HEK293 (cell line): ENCODE data around the gene OCRL.

Experiments used
- CTCF ChIA-PET: fragments of 350-600 bp; formaldehyde crosslinking; extraction: SDS; loops from one replicate; lab custom pipeline; 2021; ENCODE audit warnings: antibody characterized with exemption; lab: Yijun Ruan, JAX
- POLR2A ChIA-PET: fragments of 300-600 bp; formaldehyde crosslinking; extraction: SDS; loops from one replicate; lab custom pipeline; 2020; ENCODE audit warnings: antibody characterized with exemption, inconsistent platforms; lab: Yijun Ruan, JAX
- H3K27ac ChIP-seq: fragments of 200-500 bp; sonication (Bioruptor generic); 2 replicates; pipeline ENCODE4 v1.5.1; 2014; ENCODE audit warnings: low read depth, low read length, control low read depth, inconsistent platforms; ENCODE audit errors: extremely low read depth
- H3K36me3 ChIP-seq, 2 experiments: fragments of 200-500 bp in 1 of 2; sonication (Bioruptor generic) in 1 of 2; 1 replicate in 1 of 2; 2 replicates in 1 of 2; pipeline ENCODE4 v1.5.1; 2014 to 2017; ENCODE audit warnings: inconsistent platforms in 2 of 2, low read length in 2 of 2; ENCODE audit not compliant: control insufficient read depth in 2 of 2, insufficient read depth in 1 of 2
- H3K4me1 ChIP-seq: fragments of 200-500 bp; sonication (Bioruptor generic); 2 replicates; pipeline ENCODE4 v1.5.1; 2014; ENCODE audit warnings: mild to moderate bottlenecking, low read length, inconsistent platforms; ENCODE audit not compliant: control insufficient read depth, insufficient read depth
- H3K4me3 ChIP-seq: 2 replicates; pipeline ENCODE4 v1.5.1; 2011; ENCODE audit warnings: low read depth, mild to moderate bottlenecking, control low read depth, low read length, moderate library complexity
- H3K9me3 ChIP-seq: fragments of 200-500 bp; sonication (Bioruptor generic); 2 replicates; pipeline ENCODE4 v1.5.1; 2014; ENCODE audit warnings: low read depth, low read length, inconsistent platforms; ENCODE audit not compliant: control insufficient read depth, insufficient read depth
- GLIS1 ChIP-seq: fragments of 450-650 bp; formaldehyde crosslinking; IDR thresholded peaks from 2 replicates; pipeline ENCODE4 v1.5.1; 2016; ENCODE audit warnings: missing biosample characterization, missing genetic modification characterization
- HOXC10 ChIP-seq: sonication (generic); formaldehyde crosslinking; IDR thresholded peaks from 2 replicates; pipeline ENCODE4 v1.8.1; 2023; ENCODE audit warnings: mild to moderate bottlenecking, missing genetic modification reagents
- KLF16 ChIP-seq: fragments of 450-650 bp; formaldehyde crosslinking; IDR thresholded peaks from 2 replicates; pipeline ENCODE4 v1.5.1; 2017; ENCODE audit warnings: missing biosample characterization, missing genetic modification characterization
- KLF9 ChIP-seq: fragments of 450-650 bp; formaldehyde crosslinking; IDR thresholded peaks from 2 replicates; pipeline ENCODE4 v1.5.1; 2016; ENCODE audit warnings: missing biosample characterization, missing genetic modification characterization, low read depth
- SALL2 ChIP-seq: fragments of 450-650 bp; formaldehyde crosslinking; IDR thresholded peaks from 2 replicates; pipeline ENCODE4 v1.5.0; 2017; ENCODE audit warnings: missing biosample characterization, mild to moderate bottlenecking, missing genetic modification characterization, borderline replicate concordance
- ZBTB17 ChIP-seq: fragments of 450-650 bp; formaldehyde crosslinking; IDR thresholded peaks from 2 replicates; pipeline ENCODE4 v1.5.1; 2016; ENCODE audit warnings: missing biosample characterization, missing genetic modification characterization
- ZNF112 ChIP-seq: fragments of 450-650 bp; formaldehyde crosslinking; IDR thresholded peaks from 2 replicates; pipeline ENCODE4 v1.5.0; 2017; ENCODE audit warnings: missing biosample characterization, missing genetic modification characterization
- ZNF114 ChIP-seq: fragments of 450-650 bp; formaldehyde crosslinking; IDR thresholded peaks from 2 replicates; pipeline ENCODE4 v1.5.0; 2017; ENCODE audit warnings: missing biosample characterization, missing genetic modification characterization
- ZNF133 ChIP-seq: fragments of 450-650 bp; formaldehyde crosslinking; IDR thresholded peaks from 2 replicates; pipeline ENCODE4 v1.5.1; 2016; ENCODE audit warnings: missing biosample characterization, missing genetic modification characterization
- ZNF157 ChIP-seq: fragments of 450-650 bp; formaldehyde crosslinking; IDR thresholded peaks from 2 replicates; pipeline ENCODE4 v1.5.1; 2016; ENCODE audit warnings: missing biosample characterization, missing genetic modification characterization
- ZNF24 ChIP-seq: fragments of 450-650 bp; formaldehyde crosslinking; IDR thresholded peaks from 2 replicates; pipeline ENCODE4 v1.5.1; 2016; ENCODE audit warnings: missing biosample characterization, missing genetic modification characterization
- ZNF324 ChIP-seq: fragments of 450-650 bp; formaldehyde crosslinking; IDR thresholded peaks from 2 replicates; pipeline ENCODE4 v1.5.1; 2016; ENCODE audit warnings: missing biosample characterization, missing genetic modification characterization
- ZNF350 ChIP-seq: fragments of 450-650 bp; formaldehyde crosslinking; IDR thresholded peaks from 2 replicates; pipeline ENCODE4 v1.5.0; 2017; ENCODE audit warnings: missing biosample characterization, mild to moderate bottlenecking, missing genetic modification characterization
- ZNF366 ChIP-seq: fragments of 450-650 bp; formaldehyde crosslinking; conservative IDR thresholded peaks from 2 replicates; pipeline ENCODE4 v1.5.1; 2016; ENCODE audit warnings: missing biosample characterization, missing genetic modification characterization
- ZNF391 ChIP-seq: fragments of 450-650 bp; formaldehyde crosslinking; IDR thresholded peaks from 2 replicates; pipeline ENCODE4 v1.5.1; 2016; ENCODE audit warnings: low read depth, missing biosample characterization, missing genetic modification characterization, borderline replicate concordance
- ZNF561 ChIP-seq: fragments of 450-650 bp; IDR thresholded peaks from 2 replicates; pipeline ENCODE4 v1.5.1; 2018; ENCODE audit warnings: missing biosample characterization, missing genetic modification characterization, borderline replicate concordance
- ZNF629 ChIP-seq: fragments of 450-650 bp; formaldehyde crosslinking; IDR thresholded peaks from 2 replicates; pipeline ENCODE4 v1.5.1; 2017; ENCODE audit warnings: missing biosample characterization, missing genetic modification characterization
- ZNF792 ChIP-seq: fragments of 450-650 bp; formaldehyde crosslinking; IDR thresholded peaks from 2 replicates; pipeline ENCODE4 v1.5.1; 2016; ENCODE audit warnings: missing biosample characterization, missing genetic modification characterization
- TF ChIP-seq, protein P1 (sequence below): fragments of 450-650 bp; formaldehyde crosslinking; IDR thresholded peaks from 2 replicates; pipeline ENCODE4 v1.5.1; 2017; ENCODE audit warnings: missing biosample characterization, missing genetic modification characterization
- TF ChIP-seq, protein P2 (sequence below): fragments of 450-650 bp; formaldehyde crosslinking; IDR thresholded peaks from 2 replicates; pipeline ENCODE4 v1.5.1; 2016; ENCODE audit warnings: missing biosample characterization, missing genetic modification characterization, borderline replicate concordance
- TF ChIP-seq, protein P3 (sequence below): fragments of 450-650 bp; formaldehyde crosslinking; IDR thresholded peaks from 2 replicates; pipeline ENCODE4 v1.5.1; 2016; ENCODE audit warnings: missing biosample characterization, missing genetic modification characterization, low read depth
- TF ChIP-seq, protein P4 (sequence below): fragments of 450-650 bp; formaldehyde crosslinking; IDR thresholded peaks from 2 replicates; pipeline ENCODE4 v1.5.1; 2017; ENCODE audit warnings: missing biosample characterization, mild to moderate bottlenecking, missing genetic modification characterization, moderate library complexity

The OCRL gene

DNA sequence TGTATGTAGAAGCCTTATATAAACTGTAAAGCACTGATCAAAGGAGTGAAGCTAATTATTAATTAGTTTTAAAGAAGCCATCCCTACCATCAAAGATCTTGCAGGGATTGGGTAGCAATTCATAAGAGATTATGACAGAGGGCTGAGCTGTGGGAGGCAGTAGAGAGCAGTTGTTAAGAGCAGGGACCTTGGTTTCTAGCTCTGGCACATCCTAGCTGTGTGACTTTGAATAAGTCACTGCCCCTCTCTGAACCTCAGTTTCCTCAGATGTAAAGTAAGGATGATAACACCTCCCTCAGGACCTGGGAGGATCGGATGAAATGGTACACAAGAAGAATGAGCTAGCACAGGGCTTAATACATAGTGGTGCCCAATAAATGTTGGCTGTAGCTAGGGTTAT lies 69.3 kb downstream of the OCRL start:
- no peak overlapping the region for H3K4me3 ChIP-seq
- H3K36me3 ChIP-seq = no peaks in the 10 kb centered on the region
- no peak for TF ChIP-seq ZNF366 (tag by site-specific recombination)
- no peak for TF ChIP-seq ZNF561 (tag by site-specific recombination)
- TF ChIP-seq, protein P1, sequence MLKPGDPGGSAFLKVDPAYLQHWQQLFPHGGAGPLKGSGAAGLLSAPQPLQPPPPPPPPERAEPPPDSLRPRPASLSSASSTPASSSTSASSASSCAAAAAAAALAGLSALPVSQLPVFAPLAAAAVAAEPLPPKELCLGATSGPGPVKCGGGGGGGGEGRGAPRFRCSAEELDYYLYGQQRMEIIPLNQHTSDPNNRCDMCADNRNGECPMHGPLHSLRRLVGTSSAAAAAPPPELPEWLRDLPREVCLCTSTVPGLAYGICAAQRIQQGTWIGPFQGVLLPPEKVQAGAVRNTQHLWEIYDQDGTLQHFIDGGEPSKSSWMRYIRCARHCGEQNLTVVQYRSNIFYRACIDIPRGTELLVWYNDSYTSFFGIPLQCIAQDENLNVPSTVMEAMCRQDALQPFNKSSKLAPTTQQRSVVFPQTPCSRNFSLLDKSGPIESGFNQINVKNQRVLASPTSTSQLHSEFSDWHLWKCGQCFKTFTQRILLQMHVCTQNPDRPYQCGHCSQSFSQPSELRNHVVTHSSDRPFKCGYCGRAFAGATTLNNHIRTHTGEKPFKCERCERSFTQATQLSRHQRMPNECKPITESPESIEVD (tag by site-specific recombination) = no peak
- TF ChIP-seq, protein P2, sequence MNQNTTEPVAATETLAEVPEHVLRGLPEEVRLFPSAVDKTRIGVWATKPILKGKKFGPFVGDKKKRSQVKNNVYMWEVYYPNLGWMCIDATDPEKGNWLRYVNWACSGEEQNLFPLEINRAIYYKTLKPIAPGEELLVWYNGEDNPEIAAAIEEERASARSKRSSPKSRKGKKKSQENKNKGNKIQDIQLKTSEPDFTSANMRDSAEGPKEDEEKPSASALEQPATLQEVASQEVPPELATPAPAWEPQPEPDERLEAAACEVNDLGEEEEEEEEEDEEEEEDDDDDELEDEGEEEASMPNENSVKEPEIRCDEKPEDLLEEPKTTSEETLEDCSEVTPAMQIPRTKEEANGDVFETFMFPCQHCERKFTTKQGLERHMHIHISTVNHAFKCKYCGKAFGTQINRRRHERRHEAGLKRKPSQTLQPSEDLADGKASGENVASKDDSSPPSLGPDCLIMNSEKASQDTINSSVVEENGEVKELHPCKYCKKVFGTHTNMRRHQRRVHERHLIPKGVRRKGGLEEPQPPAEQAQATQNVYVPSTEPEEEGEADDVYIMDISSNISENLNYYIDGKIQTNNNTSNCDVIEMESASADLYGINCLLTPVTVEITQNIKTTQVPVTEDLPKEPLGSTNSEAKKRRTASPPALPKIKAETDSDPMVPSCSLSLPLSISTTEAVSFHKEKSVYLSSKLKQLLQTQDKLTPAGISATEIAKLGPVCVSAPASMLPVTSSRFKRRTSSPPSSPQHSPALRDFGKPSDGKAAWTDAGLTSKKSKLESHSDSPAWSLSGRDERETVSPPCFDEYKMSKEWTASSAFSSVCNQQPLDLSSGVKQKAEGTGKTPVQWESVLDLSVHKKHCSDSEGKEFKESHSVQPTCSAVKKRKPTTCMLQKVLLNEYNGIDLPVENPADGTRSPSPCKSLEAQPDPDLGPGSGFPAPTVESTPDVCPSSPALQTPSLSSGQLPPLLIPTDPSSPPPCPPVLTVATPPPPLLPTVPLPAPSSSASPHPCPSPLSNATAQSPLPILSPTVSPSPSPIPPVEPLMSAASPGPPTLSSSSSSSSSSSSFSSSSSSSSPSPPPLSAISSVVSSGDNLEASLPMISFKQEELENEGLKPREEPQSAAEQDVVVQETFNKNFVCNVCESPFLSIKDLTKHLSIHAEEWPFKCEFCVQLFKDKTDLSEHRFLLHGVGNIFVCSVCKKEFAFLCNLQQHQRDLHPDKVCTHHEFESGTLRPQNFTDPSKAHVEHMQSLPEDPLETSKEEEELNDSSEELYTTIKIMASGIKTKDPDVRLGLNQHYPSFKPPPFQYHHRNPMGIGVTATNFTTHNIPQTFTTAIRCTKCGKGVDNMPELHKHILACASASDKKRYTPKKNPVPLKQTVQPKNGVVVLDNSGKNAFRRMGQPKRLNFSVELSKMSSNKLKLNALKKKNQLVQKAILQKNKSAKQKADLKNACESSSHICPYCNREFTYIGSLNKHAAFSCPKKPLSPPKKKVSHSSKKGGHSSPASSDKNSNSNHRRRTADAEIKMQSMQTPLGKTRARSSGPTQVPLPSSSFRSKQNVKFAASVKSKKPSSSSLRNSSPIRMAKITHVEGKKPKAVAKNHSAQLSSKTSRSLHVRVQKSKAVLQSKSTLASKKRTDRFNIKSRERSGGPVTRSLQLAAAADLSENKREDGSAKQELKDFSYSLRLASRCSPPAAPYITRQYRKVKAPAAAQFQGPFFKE (tag by site-specific recombination) = no peak
- no peaks in the 10 kb centered on the region for H3K4me1 ChIP-seq
- CTCF ChIA-PET = interaction anchor here (0.5 to 4.1 kb wide), 22 partner anchors 8 to 1420 kb away, joined by 3 to 59 read pairs (median 4); partner anchors contain the start of gene XPNPEP2
- POLR2A ChIA-PET = no interaction called here
- H3K9me3 ChIP-seq = no peaks in the 10 kb centered on the region
- no peak overlapping the region for H3K27ac ChIP-seq

DNA sequence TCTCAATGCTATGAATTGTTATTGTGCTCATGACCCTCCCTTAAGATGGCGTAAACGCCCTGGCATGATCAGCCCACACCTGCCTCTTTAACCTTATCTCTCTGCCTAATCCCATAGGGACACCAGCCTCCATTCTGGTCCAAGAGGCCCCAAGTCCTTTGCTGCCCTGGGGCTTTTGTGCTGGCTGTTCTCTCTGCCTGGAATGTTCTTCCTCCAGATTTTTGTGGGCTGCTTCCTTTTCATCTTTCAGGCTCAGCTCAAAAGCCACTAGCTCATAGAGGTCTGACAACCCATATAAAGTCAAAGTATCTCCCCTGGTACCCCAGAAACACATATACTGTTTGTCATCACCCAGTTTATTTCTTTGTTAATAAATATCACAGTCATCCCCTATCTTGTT lies 72.3 kb downstream of the OCRL start:
- TF ChIP-seq, protein P3, sequence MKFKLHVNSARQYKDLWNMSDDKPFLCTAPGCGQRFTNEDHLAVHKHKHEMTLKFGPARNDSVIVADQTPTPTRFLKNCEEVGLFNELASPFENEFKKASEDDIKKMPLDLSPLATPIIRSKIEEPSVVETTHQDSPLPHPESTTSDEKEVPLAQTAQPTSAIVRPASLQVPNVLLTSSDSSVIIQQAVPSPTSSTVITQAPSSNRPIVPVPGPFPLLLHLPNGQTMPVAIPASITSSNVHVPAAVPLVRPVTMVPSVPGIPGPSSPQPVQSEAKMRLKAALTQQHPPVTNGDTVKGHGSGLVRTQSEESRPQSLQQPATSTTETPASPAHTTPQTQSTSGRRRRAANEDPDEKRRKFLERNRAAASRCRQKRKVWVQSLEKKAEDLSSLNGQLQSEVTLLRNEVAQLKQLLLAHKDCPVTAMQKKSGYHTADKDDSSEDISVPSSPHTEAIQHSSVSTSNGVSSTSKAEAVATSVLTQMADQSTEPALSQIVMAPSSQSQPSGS = no peak
- no peak for TF ChIP-seq ZNF391 (tag by site-specific recombination)
- TF ChIP-seq, all 188 proteins: peak for 0
- Histone ChIP-seq H3K27ac (no peak overlapping the region), H3K4me1 (no peaks in the 10 kb centered on the region), H3K9me3 (no peaks in the 10 kb centered on the region), H3K4me3 (no peak overlapping the region), H3K36me3 (no peaks in the 10 kb centered on the region)
- ChIA-PET CTCF (interaction anchor here (1.0 to 1.4 kb wide), 3 partner anchors 26 to 141 kb away, joined by 3 to 9 read pairs (median 3); no protein-coding TSS in a partner anchor), POLR2A (no interaction called here)

DNA sequence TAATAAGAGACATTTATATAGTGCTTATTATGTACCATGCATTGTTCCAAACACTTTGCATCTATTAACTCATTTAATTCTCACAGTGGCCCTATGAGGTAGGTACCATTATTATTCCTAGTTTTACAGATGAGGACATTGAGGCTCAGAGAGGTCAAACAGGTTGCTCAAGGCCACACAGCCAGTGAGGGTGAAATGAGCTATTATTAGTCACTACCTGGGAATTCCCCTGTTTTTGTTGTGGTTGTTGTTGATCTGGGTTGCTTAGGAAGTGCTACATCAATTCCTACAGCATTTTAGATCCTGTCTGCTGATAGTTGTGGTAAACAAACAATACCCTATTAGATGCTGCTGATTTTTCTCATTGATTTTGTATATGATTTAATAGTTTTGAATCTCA lies 73.5 kb downstream of the OCRL start:
- Histone ChIP-seq H3K27ac (no peak overlapping the region), H3K4me3 (no peak overlapping the region), H3K4me1 (no peaks in the 10 kb centered on the region), H3K36me3 (no peaks in the 10 kb centered on the region), H3K9me3 (no peaks in the 10 kb centered on the region)
- ChIA-PET POLR2A (no interaction called here), CTCF (interaction anchor here (0.6 kb wide), 1 partner anchor 508 kb away, joined by 4 read pairs; no protein-coding TSS in a partner anchor)
- no peak for TF ChIP-seq ZNF133
- no peak for TF ChIP-seq ZNF24
- TF ChIP-seq ZBTB17 (tag by site-specific recombination) = no peak
- TF ChIP-seq, protein P4, sequence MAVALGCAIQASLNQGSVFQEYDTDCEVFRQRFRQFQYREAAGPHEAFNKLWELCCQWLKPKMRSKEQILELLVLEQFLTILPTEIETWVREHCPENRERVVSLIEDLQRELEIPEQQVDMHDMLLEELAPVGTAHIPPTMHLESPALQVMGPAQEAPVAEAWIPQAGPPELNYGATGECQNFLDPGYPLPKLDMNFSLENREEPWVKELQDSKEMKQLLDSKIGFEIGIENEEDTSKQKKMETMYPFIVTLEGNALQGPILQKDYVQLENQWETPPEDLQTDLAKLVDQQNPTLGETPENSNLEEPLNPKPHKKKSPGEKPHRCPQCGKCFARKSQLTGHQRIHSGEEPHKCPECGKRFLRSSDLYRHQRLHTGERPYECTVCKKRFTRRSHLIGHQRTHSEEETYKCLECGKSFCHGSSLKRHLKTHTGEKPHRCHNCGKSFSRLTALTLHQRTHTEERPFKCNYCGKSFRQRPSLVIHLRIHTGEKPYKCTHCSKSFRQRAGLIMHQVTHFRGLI (tag by site-specific recombination) = no peak
- TF ChIP-seq HOXC10 (CRISPR knock-in tag) = no peak
- TF ChIP-seq ZNF114 (tag by site-specific recombination) = no peak
- TF ChIP-seq ZNF792 (tag by site-specific recombination) = no peak
- TF ChIP-seq ZNF112 (tag by site-specific recombination) = no peak
- no peak for TF ChIP-seq ZNF629 (tag by site-specific recombination)
- TF ChIP-seq ZNF324 (tag by site-specific recombination) = no peak
- TF ChIP-seq SALL2 (tag by site-specific recombination) = no peak
- TF ChIP-seq GLIS1 (tag by site-specific recombination) = no peak
- TF ChIP-seq KLF9 = no peak
- no peak for TF ChIP-seq ZNF157 (tag by site-specific recombination)
- no peak for TF ChIP-seq KLF16 (tag by site-specific recombination)
- TF ChIP-seq ZNF350 (tag by site-specific recombination) = no peak
